Upper lobe of left lung (tissue), 6 donors: ENCODE measurements around the gene RMDN2. TPM values are rescaled to one million over a fixed set of nuclear protein-coding genes. Genes with fewer than 3 reads are reported as not detected.

Experiments
- ATAC-seq, 2 donors: fragments of 200-7000 bp; cut with Tn5 transposase; one replicate each; pipeline ENCODE4 v1.9.1; 2022; ENCODE audit warnings: mild to moderate bottlenecking in 2 of 2, moderate library complexity in 2 of 2; ENCODE audit not compliant: low FRiP score in 2 of 2
- DNase-seq, 2 donors: peaks; one replicate each; pipeline ENCODE4 v3.0.0-alpha.2; 2019 to 2020
- H3K27ac ChIP-seq, 4 donors: fragments of 200-600 bp; sonication (generic); one replicate each; pipeline ENCODE4 v1.5.1; 2016 to 2019
- H3K27me3 ChIP-seq, 4 donors: fragments of 200-600 bp; sonication (generic); one replicate each; pipeline ENCODE4 v1.5.1; 2017 to 2019
- H3K36me3 ChIP-seq, 4 donors: fragments of 200-600 bp; sonication (generic); one replicate each; pipeline ENCODE4 v1.5.1; 2016 to 2019
- H3K4me1 ChIP-seq, 4 donors: fragments of 200-600 bp; sonication (generic); one replicate each; pipeline ENCODE4 v1.5.1; 2018 to 2019
- H3K4me3 ChIP-seq, 4 donors: fragments of 200-600 bp; sonication (generic); one replicate each; pipeline ENCODE4 v1.5.1; 2017 to 2019; ENCODE audit warnings: mild to moderate bottlenecking in 2 of 4, moderate library complexity in 1 of 4
- H3K9me3 ChIP-seq, 4 donors: fragments of 200-600 bp; sonication (generic); one replicate each; pipeline ENCODE4 v1.5.1; 2018 to 2019
- CTCF ChIP-seq, 6 experiments: fragments of 450-650 bp in 4 of 6; fragments of 200-600 bp in 2 of 6; sonication (generic) in 2 of 6; IDR thresholded peaks; one replicate each; pipeline ENCODE4 v1.5.1; 2016 to 2019; ENCODE audit warnings: antibody characterized with exemption in 6 of 6
- EP300 ChIP-seq, 4 donors: sonication (generic); formaldehyde crosslinking; IDR thresholded peaks; one replicate each; pipeline ENCODE4 v1.5.1; 2017; ENCODE audit warnings: antibody characterized with exemption in 4 of 4, control low read depth in 2 of 4
- POLR2A ChIP-seq, 4 donors: fragments of 450-650 bp; IDR thresholded peaks; one replicate each; pipeline ENCODE4 v1.5.1; 2016 to 2017; ENCODE audit warnings: antibody characterized with exemption in 4 of 4, mild to moderate bottlenecking in 2 of 4
- POLR2AphosphoS5 ChIP-seq, 2 donors: sonication (generic); formaldehyde crosslinking; IDR thresholded peaks; one replicate each; pipeline ENCODE4 v1.5.1; 2017; ENCODE audit warnings: antibody characterized with exemption in 2 of 2
- WGBS, 2 donors: methylation state at CpG; one replicate each; pipeline ENCODE4 v1.1.5; 2017 to 2018; 5-methylcytosine and 5-hydroxymethylcytosine counted together
- total RNA-seq, 6 donors: library from RNA; depleted of rRNA in 4 of 6; stranded (reverse); fragments of >200 nt in 4 of 6; gene quantifications; one replicate each; pipeline versions ENCODE4 v1.1.0 to v1.2.1, GENCODE V29; 2016 to 2021
- donor health status: DM: no; HTN: no; CAD: no; lungs with moderate emphysema.
- donor health status: DM: no; HTN: yes; CAD: no; lungs with severe emphysema.

RMDN2 gene
- total RNA-seq, 6 donors from 2014 or later, result 9.3 to 31.9 (median 17.0) TPM

GRCh38 chr2:37894601-37895000, 30.5 kb upstream of the RMDN2 start:
- peaks cover 15 to 40% (median 35%) of the 10 kb centered on the region in 4 donors for H3K4me1 ChIP-seq

GRCh38 chr2:37895140-37895539, 29.9 kb upstream of the RMDN2 start:
- H3K36me3 ChIP-seq, result no peaks in the 10 kb centered on the region
- peak in 1 of 2 donors; percentile 22 for ATAC-seq

More at GRCh38 chr2:37894601-37895000, 30.5 kb upstream of the RMDN2 start:
- Histone ChIP-seq H3K27ac (peak overlapping the region in 2 of 4 donors; percentile 13 to 73), H3K27me3 (no peaks in the 10 kb centered on the region), H3K9me3 (no peaks in the 10 kb centered on the region), H3K4me3 (no peak overlapping the region), H3K36me3 (no peaks in the 10 kb centered on the region)
- no peak for ATAC-seq
- DNase-seq, result no peak
- TF ChIP-seq EP300 (IDR thresholded peaks at IDR 0.05) (no peak), CTCF (IDR thresholded peaks at IDR 0.05) (no peak), POLR2A (IDR thresholded peaks at IDR 0.05) (no peak), POLR2AphosphoS5 (IDR thresholded peaks at IDR 0.05) (no peak)
- WGBS, 2 donors, result 53 to 61% methylated on average over 4 of the region's 4 CpGs

GRCh38 chr2:37896319-37896718, 28.8 kb upstream of the RMDN2 start:
- Histone ChIP-seq H3K36me3 (no peaks in the 10 kb centered on the region), H3K27me3 (no peaks in the 10 kb centered on the region), H3K4me1 (peaks cover 8 to 33% (median 29%) of the 10 kb centered on the region in 4 donors), H3K9me3 (no peaks in the 10 kb centered on the region), H3K27ac (no peak overlapping the region), H3K4me3 (no peak overlapping the region)
- 73 to 86% methylated on average over 3 of the region's 3 CpGs for WGBS, 2 donors
- no peak for TF ChIP-seq POLR2A (IDR thresholded peaks at IDR 0.05)
- TF ChIP-seq POLR2AphosphoS5 (IDR thresholded peaks at IDR 0.05), result no peak
- DNase-seq (no peak), ATAC-seq (no peak)

More at GRCh38 chr2:37895140-37895539, 29.9 kb upstream of the RMDN2 start:
- Histone ChIP-seq H3K4me3 (no peak overlapping the region), H3K9me3 (no peaks in the 10 kb centered on the region), H3K27ac (peak overlapping the region in 2 of 4 donors; percentile 13 to 44), H3K27me3 (no peaks in the 10 kb centered on the region), H3K4me1 (peaks cover 15 to 40% (median 35%) of the 10 kb centered on the region in 4 donors)
- no peak for DNase-seq
- WGBS, 2 donors, result 61 to 76% methylated on average over 3 of the region's 3 CpGs
- TF ChIP-seq CTCF (IDR thresholded peaks at IDR 0.05) (no peak), POLR2A (IDR thresholded peaks at IDR 0.05) (no peak), POLR2AphosphoS5 (IDR thresholded peaks at IDR 0.05) (no peak), EP300 (IDR thresholded peaks at IDR 0.05) (no peak)

- ATAC-seq, result no peak
- Histone ChIP-seq H3K4me1 (peaks cover 6 to 23% (median 19%) of the 10 kb centered on the region in 4 donors), H3K27ac (no peak overlapping the region), H3K9me3 (no peaks in the 10 kb centered on the region), H3K27me3 (no peaks in the 10 kb centered on the region), H3K36me3 (no peaks in the 10 kb centered on the region), H3K4me3 (no peak overlapping the region)
- no peak for DNase-seq
- TF ChIP-seq CTCF (IDR thresholded peaks at IDR 0.05) (no peak), POLR2AphosphoS5 (IDR thresholded peaks at IDR 0.05) (no peak)
- WGBS, 2 donors, result 48 to 57% methylated on average over 3 of the region's 3 CpGs
These were observed 27.6 kb upstream of the RMDN2 start for GRCh38 chr2:37897511-37897910.

GRCh38 chr2:37898448-37898847, 26.6 kb upstream of the RMDN2 start:
- TF ChIP-seq POLR2A (IDR thresholded peaks at IDR 0.05) (no peak), POLR2AphosphoS5 (IDR thresholded peaks at IDR 0.05) (no peak), EP300 (IDR thresholded peaks at IDR 0.05) (no peak), CTCF (IDR thresholded peaks at IDR 0.05) (no peak)
- Histone ChIP-seq H3K4me3 (no peak overlapping the region), H3K4me1 (peaks cover 0 to 16% (median 11%) of the 10 kb centered on the region in 4 donors), H3K27ac (no peak overlapping the region), H3K9me3 (no peaks in the 10 kb centered on the region), H3K27me3 (no peaks in the 10 kb centered on the region), H3K36me3 (no peaks in the 10 kb centered on the region)
- ATAC-seq, result no peak
- no peak for DNase-seq
